Mesendoderm (in vitro differentiated cells): ENCODE data around the gene EMC10.

Experiments used
- DNase-seq: peaks from one replicate; pipeline ENCODE4 v3.0.0; 2013
- H2AK5ac ChIP-seq: 2 replicates; pipeline ENCODE4 v1.6.1; 2013; ENCODE audit warnings: low read length, inconsistent platforms
- H2BK120ac ChIP-seq: 2 replicates; pipeline ENCODE4 v1.6.1; 2013; ENCODE audit warnings: low read depth, mild to moderate bottlenecking, low read length, moderate library complexity, mixed read lengths
- H2BK15ac ChIP-seq: replicated peaks from 2 replicates; pipeline ENCODE4 v1.6.1; 2013; ENCODE audit warnings: low read depth, mild to moderate bottlenecking, moderate library complexity
- H2BK5ac ChIP-seq: 2 replicates; pipeline ENCODE4 v1.6.1; 2013; ENCODE audit warnings: low read length, inconsistent platforms
- H3K18ac ChIP-seq: 2 replicates; pipeline ENCODE4 v1.6.1; 2013; ENCODE audit warnings: mild to moderate bottlenecking, low read length, mixed read lengths
- H3K23ac ChIP-seq: one replicate; pipeline ENCODE4 v1.6.1; 2013; ENCODE audit warnings: low read length
- H3K27ac ChIP-seq: 2 replicates; pipeline ENCODE4 v1.5.1; 2013; ENCODE audit warnings: low read depth, mild to moderate bottlenecking, inconsistent platforms, low read length, moderate library complexity
- H3K27me3 ChIP-seq: 2 replicates; pipeline ENCODE4 v1.6.1; 2013; ENCODE audit warnings: low read length, control low read depth, mild to moderate bottlenecking, inconsistent platforms; ENCODE audit not compliant: insufficient read depth, poor library complexity
- H3K36me3 ChIP-seq: 2 replicates; pipeline ENCODE4 v1.6.1; 2013; ENCODE audit warnings: low read length, inconsistent platforms; ENCODE audit not compliant: control insufficient read depth, insufficient read depth
- H3K4ac ChIP-seq: one replicate; pipeline ENCODE4 v1.6.1; 2013; ENCODE audit warnings: low read depth, mild to moderate bottlenecking, low read length, moderate library complexity
- H3K4me1 ChIP-seq: 2 replicates; pipeline ENCODE4 v1.6.1; 2013; ENCODE audit warnings: low read depth, low read length, inconsistent platforms; ENCODE audit not compliant: control insufficient read depth
- H3K4me2 ChIP-seq: 2 replicates; pipeline ENCODE4 v1.6.1; 2013; ENCODE audit warnings: low read length
- H3K4me3 ChIP-seq: 2 replicates; pipeline ENCODE4 v1.5.1; 2013; ENCODE audit warnings: mild to moderate bottlenecking, low read length
- H3K56ac ChIP-seq: one replicate; pipeline ENCODE4 v1.6.1; 2013; ENCODE audit warnings: low read length
- H3K79me1 ChIP-seq: 2 replicates; pipeline ENCODE4 v1.6.1; 2013; ENCODE audit warnings: low read length, inconsistent platforms
- H3K79me2 ChIP-seq: 2 replicates; pipeline ENCODE4 v1.6.1; 2013; ENCODE audit warnings: mild to moderate bottlenecking, low read length; ENCODE audit not compliant: control insufficient read depth, insufficient read depth
- H3K9ac ChIP-seq: 2 replicates; pipeline ENCODE4 v1.6.1; 2013; ENCODE audit warnings: low read length, inconsistent platforms
- H4K5ac ChIP-seq: one replicate; pipeline ENCODE4 v1.6.1; 2013; ENCODE audit warnings: low read length
- H4K8ac ChIP-seq: one replicate; pipeline ENCODE4 v1.6.1; 2013; ENCODE audit warnings: low read depth, mild to moderate bottlenecking, control low read depth, low read length, moderate library complexity
- WGBS: extraction: QIAGEN DNeasy Blood & Tissue Kit; methylation state at CpG from one replicate; pipeline ENCODE4 v1.1.7; 2013; ENCODE audit warnings: low lambda C conversion rate, missing lambda C conversion rate; ENCODE audit not compliant: insufficient coverage; ENCODE audit errors: extremely low coverage; 5-methylcytosine and 5-hydroxymethylcytosine counted together

EMC10 gene

DNA sequence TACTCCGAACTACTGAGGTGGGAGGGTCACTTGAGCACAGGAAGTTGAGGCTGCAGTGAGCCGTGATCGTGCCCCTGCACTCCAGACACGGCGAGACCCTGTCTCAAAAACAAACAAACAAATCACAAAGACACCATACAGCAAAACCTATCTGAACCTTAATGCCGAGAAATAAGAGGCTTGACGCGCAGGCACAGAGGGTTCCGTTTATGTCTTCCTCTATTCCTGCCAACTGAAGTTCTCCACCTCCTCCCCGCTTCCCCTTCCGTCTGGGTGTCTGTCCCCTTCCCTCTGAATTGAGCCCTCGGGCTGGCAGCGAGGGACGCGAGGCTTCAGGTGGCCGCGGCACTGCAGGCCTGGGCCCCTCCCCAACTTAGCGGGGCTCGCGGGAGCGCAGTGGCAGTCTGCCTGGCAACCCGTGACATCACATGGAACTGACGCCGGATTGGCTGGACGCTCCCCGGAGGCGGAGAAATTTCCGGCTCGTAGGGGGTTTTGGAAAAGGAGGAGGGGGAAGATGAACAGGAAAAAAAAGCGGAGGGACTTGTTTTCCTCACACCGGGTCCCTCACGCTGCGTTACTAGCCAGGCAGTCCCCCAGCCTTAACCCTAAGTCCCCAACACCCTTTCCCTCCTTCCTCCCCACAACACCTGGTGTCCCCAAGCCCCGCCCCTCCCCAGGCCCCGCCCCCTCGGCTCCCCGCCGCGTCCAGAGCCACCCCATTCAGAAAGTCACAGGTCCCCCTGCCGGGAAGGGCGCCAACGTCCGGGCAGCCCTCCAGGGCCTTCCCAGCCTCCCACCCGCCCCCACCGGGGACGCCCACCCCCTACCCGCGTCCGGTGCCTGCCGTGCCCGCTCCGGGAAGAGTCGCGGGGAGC is 44.7 kb upstream of the EMC10 start:
- WGBS, result no CpG with 5 or more reads among the region's 54 CpGs
- DNase-seq, result peak; percentile 89
- no peaks in the 10 kb centered on the region for H3K79me2 ChIP-seq
- no peak overlapping the region for H2BK5ac ChIP-seq
- no peaks in the 10 kb centered on the region for H3K79me1 ChIP-seq
- H3K27ac ChIP-seq, result no peak overlapping the region
- peak overlapping the region; percentile 45 for H3K4ac ChIP-seq
- H2AK5ac ChIP-seq, result no peak overlapping the region
- H3K4me2 ChIP-seq, result peak overlapping the region; percentile 71
- peak overlapping the region; percentile 98 for H3K18ac ChIP-seq
- H2BK15ac ChIP-seq, result no peak overlapping the region
- H3K9ac ChIP-seq, result peak overlapping the region; percentile 74
- H3K4me1 ChIP-seq, result peaks cover 2% of the 10 kb centered on the region
- H3K56ac ChIP-seq, result peak overlapping the region; percentile 88
- peak overlapping the region; percentile 59 for H4K8ac ChIP-seq
- no peak overlapping the region for H2BK120ac ChIP-seq
- H3K27me3 ChIP-seq, result no peaks in the 10 kb centered on the region
- no peak overlapping the region for H4K5ac ChIP-seq
- H3K36me3 ChIP-seq, result no peaks in the 10 kb centered on the region
- peak overlapping the region; percentile 71 for H3K4me3 ChIP-seq
- no peak overlapping the region for H3K23ac ChIP-seq

DNA sequence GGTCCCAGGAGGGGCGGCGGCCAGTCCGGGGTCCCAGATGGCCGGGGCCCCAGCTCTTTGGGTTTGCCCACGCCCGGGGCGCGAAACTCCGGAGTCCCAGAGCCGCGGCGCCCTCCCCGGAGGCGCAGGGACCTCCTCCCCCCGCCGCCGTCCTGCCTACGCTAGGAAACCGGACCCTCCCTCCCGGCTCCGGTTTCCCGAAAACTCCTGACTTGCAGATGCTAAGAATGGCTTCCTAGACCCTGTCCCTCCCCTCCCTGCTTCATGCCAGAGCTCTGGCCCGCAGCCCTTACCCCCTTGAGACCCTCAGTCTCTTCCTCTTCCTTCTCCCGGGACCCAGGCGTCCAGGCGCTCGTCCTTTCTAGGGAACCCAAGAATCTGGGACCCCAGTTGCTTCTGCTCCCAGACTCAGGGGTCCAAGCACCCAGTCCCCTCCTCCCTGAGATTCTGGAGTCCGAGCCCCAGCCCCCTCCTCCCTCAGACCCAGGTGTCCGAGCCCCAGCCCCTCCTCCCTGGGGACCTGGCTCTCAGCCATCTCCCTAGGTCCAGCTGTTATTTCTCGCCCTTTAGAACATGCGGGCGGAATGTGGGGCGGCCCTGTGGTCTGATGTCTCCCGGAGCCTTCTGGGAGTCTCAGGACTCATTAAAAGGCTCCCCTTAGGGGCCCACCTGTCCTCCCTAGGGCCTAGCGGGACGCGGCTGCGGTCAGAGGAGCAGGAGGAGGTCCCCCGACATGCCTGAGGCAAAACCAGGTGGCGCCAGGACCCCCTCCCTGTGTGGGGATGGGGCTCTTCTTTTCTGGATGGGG is 43.9 kb upstream of the EMC10 start, which contains the start of gene MYBPC2:
Gene MYBPC2, plus strand, starts transcription at position 672 of the 808 bp plus-strand sequence. Its CDS starts 62 bp downstream, at position 734.
- Histone ChIP-seq H3K4ac (peak within 1 kb of the TSS; percentile 45), H3K9ac (peak within 1 kb of the TSS; percentile 74), H2BK5ac (no peak within 1 kb of the TSS), H3K56ac (peak within 1 kb of the TSS; percentile 88), H3K4me3 (peak within 1 kb of the TSS; percentile 71), H4K5ac (no peak within 1 kb of the TSS), H3K79me2 (no peaks in the 10 kb centered on the region), H2AK5ac (no peak within 1 kb of the TSS), H3K23ac (peak within 1 kb of the TSS; percentile 45), H3K4me1 (peaks cover 2% of the 10 kb centered on the region), H3K27ac (no peak within 1 kb of the TSS), H3K18ac (peak within 1 kb of the TSS; percentile 98), H3K27me3 (no peaks in the 10 kb centered on the region), H3K4me2 (peak within 1 kb of the TSS; percentile 78), H4K8ac (peak within 1 kb of the TSS; percentile 87), H3K79me1 (no peaks in the 10 kb centered on the region), H2BK15ac (no peak within 1 kb of the TSS), H2BK120ac (no peak within 1 kb of the TSS), H3K36me3 (no peaks in the 10 kb centered on the region)
- no CpG with 5 or more reads among the region's 40 CpGs for WGBS
- DNase-seq, result peak; percentile 46

DNA sequence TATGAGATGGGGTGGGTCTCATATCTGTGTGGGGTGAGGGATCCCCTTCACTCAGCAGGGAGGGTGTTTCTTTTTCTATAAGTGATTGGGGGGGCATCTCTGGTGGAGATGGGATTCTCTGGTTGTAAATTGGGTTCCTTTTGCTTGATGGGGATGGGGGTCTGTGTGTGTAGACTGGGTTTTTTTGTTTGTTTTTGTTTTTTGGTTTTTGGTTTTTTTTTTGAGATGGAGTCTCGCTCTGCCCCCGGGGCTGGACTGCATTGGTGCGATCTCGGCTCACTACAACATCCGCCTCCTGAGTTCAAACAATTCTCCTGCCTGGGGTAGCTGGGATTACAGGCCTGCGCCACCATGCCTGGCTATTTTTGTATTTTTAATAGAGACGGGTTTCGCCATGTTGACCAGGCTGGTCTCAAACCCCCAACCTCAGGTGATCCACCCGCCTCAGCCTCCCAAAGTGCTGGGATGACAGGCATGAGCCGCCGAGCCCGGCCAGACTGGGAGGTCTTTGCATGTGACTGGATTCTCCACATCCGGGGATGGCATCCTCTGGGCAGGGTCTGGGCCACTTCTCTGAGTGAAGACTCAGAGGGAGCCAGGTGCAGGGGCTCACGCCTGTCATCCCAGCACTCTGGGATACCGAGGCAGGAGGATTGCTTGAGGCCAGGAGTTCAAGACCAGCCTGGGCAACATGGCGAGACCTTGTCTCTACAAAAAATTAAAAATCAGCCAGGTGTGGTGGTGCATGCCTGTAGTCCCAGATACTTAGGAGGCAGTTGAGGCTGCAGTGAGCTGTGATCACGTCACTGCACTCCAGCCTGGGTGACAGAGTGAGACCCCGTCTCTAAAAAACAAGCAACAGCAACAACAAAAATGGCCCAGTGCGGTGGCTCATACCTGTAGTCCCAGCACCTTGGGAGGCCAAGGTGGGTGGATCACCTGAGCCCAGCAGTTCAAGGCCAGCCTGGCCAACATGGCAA is 42.8 kb upstream of the EMC10 start:
- Histone ChIP-seq H4K8ac (no peak overlapping the region), H3K27me3 (no peaks in the 10 kb centered on the region), H3K79me1 (no peaks in the 10 kb centered on the region), H3K27ac (no peak overlapping the region), H3K4me3 (no peak overlapping the region), H3K23ac (no peak overlapping the region), H2BK5ac (no peak overlapping the region), H2BK120ac (no peak overlapping the region), H4K5ac (no peak overlapping the region), H3K4me1 (peaks cover 2% of the 10 kb centered on the region), H3K79me2 (no peaks in the 10 kb centered on the region), H2AK5ac (no peak overlapping the region), H3K36me3 (no peaks in the 10 kb centered on the region), H3K9ac (no peak overlapping the region), H3K4me2 (no peak overlapping the region), H3K18ac (no peak overlapping the region), H3K56ac (no peak overlapping the region), H2BK15ac (no peak overlapping the region), H3K4ac (no peak overlapping the region)
- no CpG with 5 or more reads among the region's 19 CpGs for WGBS
- DNase-seq, result no peak

DNA sequence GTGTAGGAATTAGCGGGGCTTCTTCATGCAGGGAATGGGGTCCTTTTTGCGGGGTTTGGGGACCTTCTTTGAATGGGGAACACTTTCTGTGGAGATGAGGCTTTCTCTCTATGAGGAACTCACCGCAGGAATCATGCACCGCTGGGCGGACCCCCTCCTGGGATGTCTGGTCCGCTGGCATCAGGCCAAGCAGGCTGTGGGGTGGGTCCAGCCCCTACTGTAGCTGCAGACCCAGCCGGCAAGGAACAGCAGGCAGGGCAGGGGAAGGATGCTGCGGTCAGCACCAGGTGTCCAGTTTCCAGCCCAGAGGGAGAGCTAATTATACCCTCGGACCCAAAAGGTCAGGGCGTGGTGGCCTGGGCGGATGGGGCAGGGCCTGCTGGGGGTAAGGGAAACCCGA is 41.8 kb upstream of the EMC10 start:
- no peak overlapping the region for H3K56ac ChIP-seq
- no peaks in the 10 kb centered on the region for H3K79me1 ChIP-seq
- H3K4me3 ChIP-seq, result no peak overlapping the region
- H2BK15ac ChIP-seq, result no peak overlapping the region
- H3K27me3 ChIP-seq, result no peaks in the 10 kb centered on the region
- no peak overlapping the region for H3K18ac ChIP-seq
- H2BK120ac ChIP-seq, result no peak overlapping the region
- H4K8ac ChIP-seq, result no peak overlapping the region
- no peak overlapping the region for H4K5ac ChIP-seq
- no peak overlapping the region for H2BK5ac ChIP-seq
- H3K4me1 ChIP-seq, result peaks cover 2% of the 10 kb centered on the region
- H2AK5ac ChIP-seq, result no peak overlapping the region
- no peak overlapping the region for H3K4ac ChIP-seq
- no peaks in the 10 kb centered on the region for H3K36me3 ChIP-seq
- H3K27ac ChIP-seq, result no peak overlapping the region
- no peak overlapping the region for H3K4me2 ChIP-seq
- no peak for DNase-seq
- no peak overlapping the region for H3K9ac ChIP-seq
- H3K23ac ChIP-seq, result no peak overlapping the region
- no peaks in the 10 kb centered on the region for H3K79me2 ChIP-seq
- WGBS, result no CpG with 5 or more reads among the region's 12 CpGs

DNA sequence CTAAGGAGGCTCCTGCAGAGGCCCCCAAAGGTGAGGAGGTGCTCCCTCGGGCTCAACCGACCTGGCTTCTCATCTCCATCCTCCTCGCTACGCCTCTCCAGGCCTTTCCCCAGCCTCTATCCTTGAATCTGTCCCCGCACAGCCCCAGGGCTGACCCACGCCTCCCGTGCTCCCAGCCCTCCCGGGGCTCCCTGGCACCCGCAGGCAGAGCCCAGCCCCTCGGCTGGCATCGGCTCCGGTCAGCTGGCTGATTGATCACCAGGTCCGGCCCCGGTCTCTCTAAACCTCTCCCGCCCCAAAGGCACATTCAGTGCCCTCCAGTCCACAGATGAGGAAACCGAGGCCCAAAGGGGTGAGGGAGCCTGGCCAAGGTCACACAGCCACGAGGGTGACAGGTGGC is 41.1 kb upstream of the EMC10 start:
- Histone ChIP-seq H3K79me2 (no peaks in the 10 kb centered on the region), H2BK15ac (no peak overlapping the region), H2BK120ac (no peak overlapping the region), H3K27ac (no peak overlapping the region), H3K4me3 (no peak overlapping the region), H4K5ac (no peak overlapping the region), H3K4ac (no peak overlapping the region), H2AK5ac (no peak overlapping the region), H3K18ac (no peak overlapping the region), H3K23ac (no peak overlapping the region), H4K8ac (no peak overlapping the region), H3K4me1 (peaks cover 2% of the 10 kb centered on the region), H3K9ac (no peak overlapping the region), H3K27me3 (peaks cover 3% of the 10 kb centered on the region), H3K79me1 (no peaks in the 10 kb centered on the region), H3K56ac (no peak overlapping the region), H3K4me2 (no peak overlapping the region), H3K36me3 (no peaks in the 10 kb centered on the region), H2BK5ac (no peak overlapping the region)
- no CpG with 5 or more reads among the region's 17 CpGs for WGBS
- DNase-seq, result no peak
